ENCODE measurements around the gene SNX15. TPM values are rescaled to one million over a fixed set of nuclear protein-coding genes. Genes with fewer than 3 reads are reported as not detected.

SNX15 gene
- total and polyA plus RNA-seq, 10 donors = 10.8 to 21.6 (median 17.1) TPM

GRCh38 chr11:65083834-65084597 lies 56.8 kb downstream of the SNX15 start, which contains the start of the genes CDCA5 and ZFPL1:
Gene CDCA5 (minus strand): TSS chr11:65084040. CDS start chr11:65083978, 62 bp downstream.
Gene ZFPL1 (plus strand): TSS chr11:65084222. CDS start chr11:65084699, 477 bp downstream.
- 0 to 1% (median 0%) methylated on average over 68 to 79 of the region's 79 CpGs for WGBS, 5 donors

DNA sequence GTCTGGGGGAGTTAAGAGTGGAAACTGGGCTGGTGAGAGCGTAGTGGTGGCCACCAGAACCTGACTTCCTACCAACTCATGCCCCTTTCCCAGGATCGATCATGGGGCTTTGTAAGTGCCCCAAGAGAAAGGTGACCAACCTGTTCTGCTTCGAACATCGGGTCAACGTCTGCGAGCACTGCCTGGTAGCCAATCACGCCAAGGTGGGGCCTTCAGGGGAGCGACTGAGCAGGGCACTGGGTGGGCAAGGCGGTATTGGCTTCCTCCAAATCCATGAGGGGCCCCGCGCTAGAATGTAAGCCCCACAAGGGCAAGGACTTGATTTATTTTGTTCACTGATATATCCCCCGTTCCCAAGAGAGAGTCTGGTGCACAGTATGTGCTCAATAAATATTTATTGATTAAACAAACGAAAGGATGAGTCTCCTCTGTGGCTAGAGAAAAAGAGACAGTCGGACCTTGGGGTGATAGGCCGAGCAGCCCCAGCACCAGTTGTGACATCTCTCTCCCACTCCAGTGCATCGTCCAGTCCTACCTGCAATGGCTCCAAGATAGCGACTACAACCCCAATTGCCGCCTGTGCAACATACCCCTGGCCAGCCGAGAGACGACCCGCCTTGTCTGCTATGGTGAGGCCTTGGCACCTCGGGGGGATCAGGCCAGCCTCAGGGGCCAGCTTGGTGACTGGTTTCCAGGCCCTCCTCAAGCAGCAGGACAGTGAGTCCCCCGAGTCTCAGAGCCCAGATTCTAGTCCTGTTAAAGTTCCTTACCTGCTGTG lies 57.5 kb downstream of the SNX15 start:
- intact Hi-C loops (cut with DNase I; ENCODE audit: low total_unique reads) = no loop called here
- no peaks in the 10 kb centered on the region for H3K9me3 ChIP-seq
- H3K27ac ChIP-seq = peak overlapping the region; percentile 91 to 98 (median 94)
- WGBS, 5 donors = 44 to 52% (median 50%) methylated on average over 20 to 23 of the region's 23 CpGs
- no peaks in the 10 kb centered on the region for H3K27me3 ChIP-seq (replicated peaks in 1 of 7)
- DNase-seq = no peak
- peak overlapping the region; percentile 40 to 89 (median 74) for H3K4me3 ChIP-seq
- H3K4me1 ChIP-seq = peaks cover 16 to 48% (median 26%) of the 10 kb centered on the region in 6 donors
- TF ChIP-seq POLR2AphosphoS5 (IDR thresholded peaks at IDR 0.05) (no peak), POLR2A (IDR thresholded peaks at IDR 0.05) (no peak)
- TF ChIP-seq, protein P1, sequence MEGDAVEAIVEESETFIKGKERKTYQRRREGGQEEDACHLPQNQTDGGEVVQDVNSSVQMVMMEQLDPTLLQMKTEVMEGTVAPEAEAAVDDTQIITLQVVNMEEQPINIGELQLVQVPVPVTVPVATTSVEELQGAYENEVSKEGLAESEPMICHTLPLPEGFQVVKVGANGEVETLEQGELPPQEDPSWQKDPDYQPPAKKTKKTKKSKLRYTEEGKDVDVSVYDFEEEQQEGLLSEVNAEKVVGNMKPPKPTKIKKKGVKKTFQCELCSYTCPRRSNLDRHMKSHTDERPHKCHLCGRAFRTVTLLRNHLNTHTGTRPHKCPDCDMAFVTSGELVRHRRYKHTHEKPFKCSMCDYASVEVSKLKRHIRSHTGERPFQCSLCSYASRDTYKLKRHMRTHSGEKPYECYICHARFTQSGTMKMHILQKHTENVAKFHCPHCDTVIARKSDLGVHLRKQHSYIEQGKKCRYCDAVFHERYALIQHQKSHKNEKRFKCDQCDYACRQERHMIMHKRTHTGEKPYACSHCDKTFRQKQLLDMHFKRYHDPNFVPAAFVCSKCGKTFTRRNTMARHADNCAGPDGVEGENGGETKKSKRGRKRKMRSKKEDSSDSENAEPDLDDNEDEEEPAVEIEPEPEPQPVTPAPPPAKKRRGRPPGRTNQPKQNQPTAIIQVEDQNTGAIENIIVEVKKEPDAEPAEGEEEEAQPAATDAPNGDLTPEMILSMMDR (IDR thresholded peaks at IDR 0.05 in 8 of 11, conservative IDR thresholded peaks at IDR 0.05 in 3 of 11) = no peak
- peaks cover 0 to 57% (median 39%) of the 10 kb centered on the region in 6 donors for H3K36me3 ChIP-seq

More at GRCh38 chr11:65083834-65084597, 56.8 kb downstream of the SNX15 start, which contains the start of the genes CDCA5 and ZFPL1:
- H3K36me3 ChIP-seq = peaks cover 0 to 57% (median 35%) of the 10 kb centered on the region in 6 donors
- H3K27ac ChIP-seq = peak within 1 kb of the TSS; percentile 91 to 98 (median 94)
- no peaks in the 10 kb centered on the region for H3K27me3 ChIP-seq (replicated peaks in 1 of 7)
- H3K4me3 ChIP-seq = peak within 1 kb of the TSS; percentile 40 to 89 (median 74)
- peak; percentile 98 for DNase-seq
- no peaks in the 10 kb centered on the region for H3K9me3 ChIP-seq
- peaks cover 16 to 48% (median 26%) of the 10 kb centered on the region in 6 donors for H3K4me1 ChIP-seq
- intact Hi-C loops (cut with DNase I; ENCODE audit: low total_unique reads) = no loop called here
- TF ChIP-seq POLR2A (IDR thresholded peaks at IDR 0.05) = peak in 2 of 3 donors; percentile 67 to 94
- TF ChIP-seq POLR2AphosphoS5 (IDR thresholded peaks at IDR 0.05) = peak; percentile 97 to 99 (median 97)
- TF ChIP-seq, protein P1 (IDR thresholded peaks at IDR 0.05 in 8 of 11, conservative IDR thresholded peaks at IDR 0.05 in 3 of 11) = peak in 5 of 11 experiments; percentile 13 to 45 (median 34)

- H3K27ac ChIP-seq = peak overlapping the region in 1 of 8 donors; percentile 91
- H3K36me3 ChIP-seq = peaks cover 0 to 55% (median 39%) of the 10 kb centered on the region in 6 donors
- TF ChIP-seq POLR2A (IDR thresholded peaks at IDR 0.05) (no peak), POLR2AphosphoS5 (IDR thresholded peaks at IDR 0.05) (no peak)
- TF ChIP-seq, protein P1 (IDR thresholded peaks at IDR 0.05 in 8 of 11, conservative IDR thresholded peaks at IDR 0.05 in 3 of 11) = no peak
- intact Hi-C loops (cut with DNase I; ENCODE audit: low total_unique reads) = no loop called here
- no peaks in the 10 kb centered on the region for H3K27me3 ChIP-seq (replicated peaks in 1 of 7)
- H3K4me3 ChIP-seq = peak overlapping the region in 1 of 8 donors; percentile 66
- 85 to 95% (median 92%) methylated on average over 4 of the region's 4 CpGs for WGBS, 5 donors
- DNase-seq = no peak
- peaks cover 16 to 48% (median 26%) of the 10 kb centered on the region in 6 donors for H3K4me1 ChIP-seq
- no peaks in the 10 kb centered on the region for H3K9me3 ChIP-seq
These were observed 58.2 kb downstream of the SNX15 start for GRCh38 chr11:65085446-65085845.
